GM12878 (cell line): ENCODE data around the gene CDK5R1. TPM values are rescaled to one million over a fixed set of nuclear protein-coding genes. Genes with fewer than 3 reads are reported as not detected.

ENCODE experiments used
- ASH2L ChIP-seq: fragments of 300-600, 200-600 bp; sonication (generic); IDR thresholded peaks from 2 replicates; pipeline ENCODE4 v1.6.1; 2017; ENCODE audit warnings: low read depth, mild to moderate bottlenecking, borderline replicate concordance
- CHD1 ChIP-seq: IDR thresholded peaks from 2 replicates; pipeline ENCODE4 v1.6.1; 2012; ENCODE audit warnings: low read depth, low read length, improper control_type of control experiment
- CTCF ChIP-seq, 3 experiments: IDR thresholded peaks in 2 of 3; conservative IDR thresholded peaks in 1 of 3; 2 replicates each; pipeline ENCODE4 v1.5.1; 2011; ENCODE audit warnings: low read depth in 3 of 3, low read length in 3 of 3, mild to moderate bottlenecking in 3 of 3, control low read depth in 2 of 3, moderate library complexity in 2 of 3, inconsistent platforms in 1 of 3, mixed read lengths in 1 of 3; ENCODE audit not compliant: control insufficient read depth in 2 of 3, insufficient read depth in 1 of 3; ENCODE audit errors: extremely low read depth in 1 of 3
- DPF2 ChIP-seq: fragments of 450-650 bp; IDR thresholded peaks from 2 replicates; pipeline ENCODE4 v1.6.1; 2017; ENCODE audit warnings: mild to moderate bottlenecking
- FOXM1 ChIP-seq: IDR thresholded peaks from 2 replicates; pipeline ENCODE4 v1.6.1; 2012; ENCODE audit warnings: low read depth, mild to moderate bottlenecking, inconsistent platforms, low read length, moderate library complexity
- IKZF1 ChIP-seq: fragments of 450-650 bp; conservative IDR thresholded peaks from 2 replicates; pipeline ENCODE4 v1.6.1; 2017; ENCODE audit warnings: antibody characterized with exemption, mild to moderate bottlenecking
- MAX ChIP-seq: IDR thresholded peaks from 2 replicates; pipeline ENCODE4 v1.6.1; 2012; ENCODE audit warnings: low read depth, low read length, improper control_type of control experiment
- MEF2B ChIP-seq: fragments of 450-650 bp; IDR thresholded peaks from 2 replicates; pipeline ENCODE4 v1.6.1; 2018; ENCODE audit warnings: mild to moderate bottlenecking, moderate library complexity; ENCODE audit not compliant: partially characterized antibody, poor library complexity, severe bottlenecking
- MTA2 ChIP-seq: fragments of 450-650 bp; IDR thresholded peaks from 2 replicates; pipeline ENCODE4 v1.6.1; 2016; ENCODE audit warnings: low read depth, mild to moderate bottlenecking, moderate library complexity
- MTA3 ChIP-seq: IDR thresholded peaks from 2 replicates; pipeline ENCODE4 v1.6.1; 2012; ENCODE audit warnings: low read length, inconsistent platforms, borderline replicate concordance
- NFYB ChIP-seq: IDR thresholded peaks from 2 replicates; pipeline ENCODE4 v1.6.1; 2011; ENCODE audit warnings: low read depth, mild to moderate bottlenecking, low read length, improper control_type of control experiment, moderate library complexity; ENCODE audit not compliant: insufficient read depth
- NR2C2 ChIP-seq: IDR thresholded peaks from 2 replicates; pipeline ENCODE4 v1.6.1; 2011; ENCODE audit warnings: borderline replicate concordance, low read depth; ENCODE audit not compliant: control insufficient read depth, insufficient read length
- POLR2A ChIP-seq: IDR thresholded peaks from 2 replicates; pipeline ENCODE4 v1.6.1; 2011; ENCODE audit warnings: low read depth, mild to moderate bottlenecking, low read length
- PRDM15 ChIP-seq: fragments of 450-650 bp; formaldehyde crosslinking; IDR thresholded peaks from 2 replicates; pipeline ENCODE4 v1.4.0; 2020; ENCODE audit warnings: mild to moderate bottlenecking, moderate library complexity
- RFX5 ChIP-seq: IDR thresholded peaks from 2 replicates; pipeline ENCODE4 v1.6.1; 2011; ENCODE audit warnings: low read depth, low read length, improper control_type of control experiment
- SMC3 ChIP-seq: IDR thresholded peaks from 2 replicates; pipeline ENCODE4 v1.6.1; 2011; ENCODE audit warnings: low read length, improper control_type of control experiment, borderline replicate concordance
- STAT1 ChIP-seq: fragments of 450-650 bp; conservative IDR thresholded peaks from 2 replicates; pipeline ENCODE4 v1.6.1; 2014; ENCODE audit warnings: antibody characterized with exemption, mild to moderate bottlenecking
- TARDBP ChIP-seq: IDR thresholded peaks from 2 replicates; pipeline ENCODE4 v1.6.1; 2016; ENCODE audit warnings: borderline replicate concordance
- ZBTB11 ChIP-seq: fragments of 450-650 bp; formaldehyde crosslinking; IDR thresholded peaks from 2 replicates; pipeline ENCODE4 v1.5.0; 2022; ENCODE audit warnings: mild to moderate bottlenecking, missing genetic modification characterization
- ZNF274 ChIP-seq: IDR thresholded peaks from one replicate; pipeline ENCODE4 v1.8.0; 2011; ENCODE audit not compliant: insufficient read length, insufficient read depth
- polyA plus RNA-seq, 11 experiments: library from polyadenylated mRNA; depleted of rRNA in 4 of 11; unstranded in 6 of 11; stranded (reverse) in 5 of 11; fragments of >200 nt; fragmentation: Nextera tagmentation in 4 of 11; fragmentation: Illumina TruSeq in 1 of 11; extraction: Ambion mirVana in 4 of 11; extraction: Trizol in 1 of 11; gene quantifications; 1 replicate in 1 of 11; 2 replicates in 10 of 11; pipeline versions ENCODE4 v1.2.1 to v1.2.3, GENCODE V29; 2011 to 2016; ENCODE audit warnings: inconsistent platforms in 2 of 11, missing spikeins in 2 of 11, low read depth in 1 of 11
- total RNA-seq, 4 experiments: library from RNA; depleted of rRNA in 3 of 4; stranded (reverse); fragments of >200 nt in 3 of 4; fragmentation: Illumina TruSeq in 1 of 4; extraction: Trizol in 1 of 4; gene quantifications; 2 replicates each; pipeline versions ENCODE4 v1.2.1 to v1.2.3, GENCODE V29; 2013 to 2021

CDK5R1 gene
- total and polyA plus RNA-seq, 10 of the 15 experiments (the other 5 are each of a cell fraction or from before 2014, with no cell fraction given) = 1.1 to 28.3 (median 12.2) TPM

- TF ChIP-seq POLR2A (peak; percentile 61; the same call in 1 of the 2 replicates), MTA2 (no peak), DPF2 (peak; percentile 68), NR2C2 (no peak), MEF2B (no peak), FOXM1 (no peak), PRDM15 (CRISPR knock-in tag) (no peak), NFYB (no peak), IKZF1 (peak; percentile 79), MTA3 (no peak), SMC3 (no peak), ZBTB11 (CRISPR knock-in tag) (no peak), TARDBP (no peak), ASH2L (no peak), CHD1 (no peak), CTCF (IDR thresholded peaks at IDR 0.05 in 2 of 3, conservative IDR thresholded peaks at IDR 0.05 in 1 of 3; ENCODE audit: control insufficient read depth in 2 of 3, extremely low read depth in 1 of 3, insufficient read depth in 1 of 3, low read depth in 3 of 3, low read length in 3 of 3) (no peak), MAX (no peak), RFX5 (no peak), ZNF274 (no peak), STAT1 (no peak)
Measured at GRCh38 chr17:32519228-32520103, 32.7 kb downstream of the CDK5R1 start (continued).
